WERI-Rb-1 (cell line): ENCODE data around the gene CDKAL1.

Experiments
- DNase-seq: peaks from one replicate; pipeline ENCODE4 v3.0.0-alpha.2; 2020
- H3K27ac ChIP-seq: fragments of 250-450 bp; sonication (Bioruptor Pico); 2 replicates; pipeline ENCODE4 v1.5.1; 2020; ENCODE audit warnings: mild to moderate bottlenecking, moderate library complexity
- H3K27me3 ChIP-seq: fragments of 250-450 bp; sonication (Bioruptor Pico); 2 replicates; pipeline ENCODE4 v1.5.1; 2021; ENCODE audit warnings: mild to moderate bottlenecking, low read depth, moderate library complexity; ENCODE audit not compliant: insufficient read depth, severe bottlenecking
- H3K36me3 ChIP-seq: fragments of 250-450 bp; sonication (Bioruptor Pico); 2 replicates; pipeline ENCODE4 v1.5.1; 2020; ENCODE audit warnings: mild to moderate bottlenecking, moderate library complexity
- H3K4me3 ChIP-seq: 2 replicates; pipeline ENCODE4 v1.5.1; 2011; ENCODE audit warnings: low read depth, mild to moderate bottlenecking, control low read depth, low read length
- H3K9me3 ChIP-seq: fragments of 250-450 bp; sonication (Bioruptor Pico); 2 replicates; pipeline ENCODE4 v1.5.1; 2021; ENCODE audit warnings: mild to moderate bottlenecking, moderate library complexity; ENCODE audit not compliant: severe bottlenecking
- CTCF ChIP-seq: IDR thresholded peaks from 2 replicates; pipeline ENCODE4 v1.5.1; 2011; ENCODE audit warnings: low read depth, mild to moderate bottlenecking, control low read depth, inconsistent platforms, low read length

The CDKAL1 gene

GRCh38 chr6:20712011-20712410, 177.8 kb downstream of the CDKAL1 start:
- DNase-seq = no peak
- Histone ChIP-seq H3K36me3 (peaks cover 2% of the 10 kb centered on the region; the same call in 1 of the 2 replicates), H3K9me3 (peaks cover 2% of the 10 kb centered on the region), H3K27ac (no peak overlapping the region), H3K4me3 (no peak overlapping the region), H3K27me3 (no peaks in the 10 kb centered on the region)
- TF ChIP-seq CTCF = no peak

GRCh38 chr6:20715135-20715806, 181.0 kb downstream of the CDKAL1 start:
- Histone ChIP-seq H3K27ac (no peak overlapping the region), H3K36me3 (peaks cover 2% of the 10 kb centered on the region; the same call in 1 of the 2 replicates), H3K9me3 (peaks cover 2% of the 10 kb centered on the region), H3K4me3 (no peak overlapping the region), H3K27me3 (no peaks in the 10 kb centered on the region)
- DNase-seq = no peak
- no peak for TF ChIP-seq CTCF

GRCh38 chr6:20716865-20717264, 182.6 kb downstream of the CDKAL1 start:
- no peak for TF ChIP-seq CTCF
- Histone ChIP-seq H3K27me3 (no peaks in the 10 kb centered on the region), H3K4me3 (no peak overlapping the region), H3K27ac (no peak overlapping the region), H3K9me3 (peaks cover 6% of the 10 kb centered on the region), H3K36me3 (peaks cover 2% of the 10 kb centered on the region; the same call in 1 of the 2 replicates)
- no peak for DNase-seq

- no peak for DNase-seq
- Histone ChIP-seq H3K4me3 (no peak overlapping the region), H3K27me3 (no peaks in the 10 kb centered on the region), H3K27ac (no peak overlapping the region), H3K36me3 (peaks cover 4% of the 10 kb centered on the region), H3K9me3 (peaks cover 11% of the 10 kb centered on the region)
- no peak for TF ChIP-seq CTCF
Observed at GRCh38 chr6:20717743-20718142, 183.5 kb downstream of the CDKAL1 start.

- peaks cover 12% of the 10 kb centered on the region for H3K36me3 ChIP-seq
- H3K9me3 ChIP-seq = peaks cover 18% of the 10 kb centered on the region
- no peak for DNase-seq
- no peaks in the 10 kb centered on the region for H3K27me3 ChIP-seq
- no peak for TF ChIP-seq CTCF
- no peak overlapping the region for H3K4me3 ChIP-seq
- H3K27ac ChIP-seq = no peak overlapping the region
Observed at GRCh38 chr6:20718705-20719653, 184.7 kb downstream of the CDKAL1 start.
